ENCODE data around the gene PRKN. TPM values are rescaled to one million over a fixed set of nuclear protein-coding genes. Genes with fewer than 3 reads are reported as not detected.

The PRKN gene
- total RNA-seq, 1 donor from 2014 or later, result 1.3 TPM

- DNase-seq (ENCODE audit: low read depth), result no peak
- H3K79me2 ChIP-seq (ENCODE audit: insufficient read depth, low read length), result no peaks in the 10 kb centered on the region
- no peaks in the 10 kb centered on the region for H3K9me3 ChIP-seq (ENCODE audit: insufficient read depth, low read depth, low read length)
- H4K20me1 ChIP-seq (ENCODE audit: insufficient read depth, low read length), result no peaks in the 10 kb centered on the region
- no peak overlapping the region for H2AFZ ChIP-seq (ENCODE audit: low read depth, low read length)
- TF ChIP-seq, protein P1, sequence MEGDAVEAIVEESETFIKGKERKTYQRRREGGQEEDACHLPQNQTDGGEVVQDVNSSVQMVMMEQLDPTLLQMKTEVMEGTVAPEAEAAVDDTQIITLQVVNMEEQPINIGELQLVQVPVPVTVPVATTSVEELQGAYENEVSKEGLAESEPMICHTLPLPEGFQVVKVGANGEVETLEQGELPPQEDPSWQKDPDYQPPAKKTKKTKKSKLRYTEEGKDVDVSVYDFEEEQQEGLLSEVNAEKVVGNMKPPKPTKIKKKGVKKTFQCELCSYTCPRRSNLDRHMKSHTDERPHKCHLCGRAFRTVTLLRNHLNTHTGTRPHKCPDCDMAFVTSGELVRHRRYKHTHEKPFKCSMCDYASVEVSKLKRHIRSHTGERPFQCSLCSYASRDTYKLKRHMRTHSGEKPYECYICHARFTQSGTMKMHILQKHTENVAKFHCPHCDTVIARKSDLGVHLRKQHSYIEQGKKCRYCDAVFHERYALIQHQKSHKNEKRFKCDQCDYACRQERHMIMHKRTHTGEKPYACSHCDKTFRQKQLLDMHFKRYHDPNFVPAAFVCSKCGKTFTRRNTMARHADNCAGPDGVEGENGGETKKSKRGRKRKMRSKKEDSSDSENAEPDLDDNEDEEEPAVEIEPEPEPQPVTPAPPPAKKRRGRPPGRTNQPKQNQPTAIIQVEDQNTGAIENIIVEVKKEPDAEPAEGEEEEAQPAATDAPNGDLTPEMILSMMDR (IDR thresholded peaks at IDR 0.05; ENCODE audit: insufficient read depth, low read depth, low read length), result no peak
- TF ChIP-seq EZH2 (IDR thresholded peaks at IDR 0.05; ENCODE audit: insufficient read depth, low read length), result no peak
- no peak overlapping the region for H3K4me3 Mint-ChIP-seq (ENCODE audit: unreplicated experiment)
- H3K4me3 ChIP-seq (ENCODE audit: insufficient read depth, low read depth, low read length), result no peak overlapping the region
- no peak overlapping the region for H3K9ac ChIP-seq (ENCODE audit: low read length)
- peaks cover 2% of the 10 kb centered on the region for H3K36me3 Mint-ChIP-seq (ENCODE audit: low read depth, unreplicated experiment)
- FAIRE-seq, result no peak
- no peaks in the 10 kb centered on the region for H3K36me3 ChIP-seq (ENCODE audit: insufficient read depth, low read length)
- peaks cover 11% of the 10 kb centered on the region for H3K9me3 Mint-ChIP-seq (ENCODE audit: unreplicated experiment)
- no peaks in the 10 kb centered on the region for H3K27me3 Mint-ChIP-seq (ENCODE audit: low read depth, unreplicated experiment)
- H3K4me1 ChIP-seq (ENCODE audit: insufficient read depth, low read length), result peaks cover 6% of the 10 kb centered on the region
- H3K27ac ChIP-seq (ENCODE audit: low read depth, low read length), result no peak overlapping the region
- no peak overlapping the region for H3K4me2 ChIP-seq (ENCODE audit: low read length)
- H3K4me1 Mint-ChIP-seq (ENCODE audit: low read depth, unreplicated experiment), result peaks cover 11% of the 10 kb centered on the region
- no peak overlapping the region for H3K27ac Mint-ChIP-seq (ENCODE audit: unreplicated experiment)
- no peaks in the 10 kb centered on the region for H3K27me3 ChIP-seq (ENCODE audit: insufficient read depth, low read length)
These were observed 1331.0 kb downstream of the PRKN start for GRCh38 chr6:161396539-161396938.

- Histone ChIP-seq H3K4me1 (ENCODE audit: insufficient read depth, low read length) (peaks cover 6% of the 10 kb centered on the region), H3K36me3 (ENCODE audit: insufficient read depth, low read length) (no peaks in the 10 kb centered on the region)
These were observed 1331.8 kb downstream of the PRKN start for GRCh38 chr6:161395716-161396231.

DNA sequence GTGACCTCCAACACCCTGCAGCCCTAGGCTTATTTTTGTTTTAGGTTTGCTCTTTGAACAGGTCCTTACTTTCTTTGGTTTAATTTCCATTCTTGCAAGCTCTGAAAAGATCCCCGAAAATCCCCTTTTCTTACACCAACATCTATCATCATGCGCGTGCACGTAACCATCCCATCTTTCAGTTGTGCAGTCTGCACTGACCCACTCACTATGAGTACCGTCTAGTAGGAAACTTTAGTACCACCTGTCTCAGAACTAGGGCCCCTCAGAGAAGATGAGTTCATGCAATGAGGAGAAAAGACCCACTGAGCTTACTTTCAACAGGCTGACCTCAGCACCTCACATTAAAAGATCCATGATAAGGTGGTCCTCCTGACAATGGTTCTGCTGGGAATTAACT is 1333.1 kb downstream of the PRKN start:
- DNase-seq (ENCODE audit: low read depth) (no peak), FAIRE-seq (no peak)
- H3K4me1 ChIP-seq (ENCODE audit: insufficient read depth, low read length), result peaks cover 6% of the 10 kb centered on the region
- peak overlapping the region; percentile 80 for H3K4me2 ChIP-seq (ENCODE audit: low read length)
- no peak for TF ChIP-seq EZH2 (IDR thresholded peaks at IDR 0.05; ENCODE audit: insufficient read depth, low read length)
- TF ChIP-seq, protein P1 (IDR thresholded peaks at IDR 0.05; ENCODE audit: insufficient read depth, low read depth, low read length), result no peak
- no peak overlapping the region for H3K4me3 ChIP-seq (ENCODE audit: insufficient read depth, low read depth, low read length)
- peaks cover 2% of the 10 kb centered on the region for H3K36me3 Mint-ChIP-seq (ENCODE audit: low read depth, unreplicated experiment)
- no peaks in the 10 kb centered on the region for H4K20me1 ChIP-seq (ENCODE audit: insufficient read depth, low read length)
- peak overlapping the region; percentile 49 for H3K9ac ChIP-seq (ENCODE audit: low read length)
- no peaks in the 10 kb centered on the region for H3K9me3 ChIP-seq (ENCODE audit: insufficient read depth, low read depth, low read length)
- peaks cover 9% of the 10 kb centered on the region for H3K9me3 Mint-ChIP-seq (ENCODE audit: unreplicated experiment)
- no peak overlapping the region for H3K4me3 Mint-ChIP-seq (ENCODE audit: unreplicated experiment)
- H3K27ac ChIP-seq (ENCODE audit: low read depth, low read length), result no peak overlapping the region
- no peak overlapping the region for H3K27ac Mint-ChIP-seq (ENCODE audit: unreplicated experiment)
- no peak overlapping the region for H2AFZ ChIP-seq (ENCODE audit: low read depth, low read length)
- H3K27me3 Mint-ChIP-seq (ENCODE audit: low read depth, unreplicated experiment), result no peaks in the 10 kb centered on the region
- peaks cover 11% of the 10 kb centered on the region for H3K4me1 Mint-ChIP-seq (ENCODE audit: low read depth, unreplicated experiment)
- no peaks in the 10 kb centered on the region for H3K27me3 ChIP-seq (ENCODE audit: insufficient read depth, low read length)
- H3K36me3 ChIP-seq (ENCODE audit: insufficient read depth, low read length), result no peaks in the 10 kb centered on the region
- no peaks in the 10 kb centered on the region for H3K79me2 ChIP-seq (ENCODE audit: insufficient read depth, low read length)

More at GRCh38 chr6:161395716-161396231, 1331.8 kb downstream of the PRKN start:
- H3K27ac ChIP-seq (ENCODE audit: low read depth, low read length), result no peak overlapping the region
- H3K79me2 ChIP-seq (ENCODE audit: insufficient read depth, low read length), result no peaks in the 10 kb centered on the region
- H3K4me2 ChIP-seq (ENCODE audit: low read length), result no peak overlapping the region
- peaks cover 11% of the 10 kb centered on the region for H3K4me1 Mint-ChIP-seq (ENCODE audit: low read depth, unreplicated experiment)
- no peak for TF ChIP-seq EZH2 (IDR thresholded peaks at IDR 0.05; ENCODE audit: insufficient read depth, low read length)
- TF ChIP-seq, protein P1 (IDR thresholded peaks at IDR 0.05; ENCODE audit: insufficient read depth, low read depth, low read length), result no peak
- no peaks in the 10 kb centered on the region for H3K27me3 ChIP-seq (ENCODE audit: insufficient read depth, low read length)
- H3K4me3 ChIP-seq (ENCODE audit: insufficient read depth, low read depth, low read length), result no peak overlapping the region
- H4K20me1 ChIP-seq (ENCODE audit: insufficient read depth, low read length), result no peaks in the 10 kb centered on the region
- H3K27me3 Mint-ChIP-seq (ENCODE audit: low read depth, unreplicated experiment), result no peaks in the 10 kb centered on the region
- no peak overlapping the region for H3K9ac ChIP-seq (ENCODE audit: low read length)
- H3K9me3 ChIP-seq (ENCODE audit: insufficient read depth, low read depth, low read length), result no peaks in the 10 kb centered on the region
- peaks cover 11% of the 10 kb centered on the region for H3K9me3 Mint-ChIP-seq (ENCODE audit: unreplicated experiment)
- H3K4me3 Mint-ChIP-seq (ENCODE audit: unreplicated experiment), result no peak overlapping the region
- FAIRE-seq (no peak), DNase-seq (ENCODE audit: low read depth) (peak; percentile 28)
- no peak overlapping the region for H3K27ac Mint-ChIP-seq (ENCODE audit: unreplicated experiment)
- H2AFZ ChIP-seq (ENCODE audit: low read depth, low read length), result no peak overlapping the region
- H3K36me3 Mint-ChIP-seq (ENCODE audit: low read depth, unreplicated experiment), result peaks cover 2% of the 10 kb centered on the region
